ENCODE measurements around the gene KLHL8.
"Not testable (repeated sequence)": the region's sequence is repeated elsewhere in the genome, so short reads cannot be mapped to it uniquely, and the experiment has no call there.

The KLHL8 gene

GRCh38 chr4:87229979-87230378 is 9.6 kb upstream of the KLHL8 start:
- no peak for DNase-seq (ENCODE audit: low spot score)
- TF ChIP-seq CTCF (IDR thresholded peaks at IDR 0.05), result no peak
- H3K27ac ChIP-seq, result no peak overlapping the region
- H3K4me3 ChIP-seq, result no peak overlapping the region

GRCh38 chr4:87228262-87228860 is 7.9 kb upstream of the KLHL8 start:
- no peak for DNase-seq (ENCODE audit: low spot score)
- TF ChIP-seq CTCF (IDR thresholded peaks at IDR 0.05), result no peak
- Histone ChIP-seq H3K4me3 (no peak overlapping the region), H3K27ac (no peak overlapping the region)

- DNase-seq (ENCODE audit: low spot score), result no peak
- Histone ChIP-seq H3K4me3 (no peak overlapping the region), H3K27ac (no peak overlapping the region)
- TF ChIP-seq CTCF (IDR thresholded peaks at IDR 0.05), result no peak
Observed at GRCh38 chr4:87227751-87228151, 7.3 kb upstream of the KLHL8 start.

GRCh38 chr4:87225936-87226335 is 5.5 kb upstream of the KLHL8 start:
- DNase-seq (ENCODE audit: low spot score), result no peak
- TF ChIP-seq CTCF (IDR thresholded peaks at IDR 0.05), result no peak
- Histone ChIP-seq H3K27ac (no peak overlapping the region), H3K4me3 (no peak overlapping the region)

- H3K4me3 ChIP-seq, result no peak overlapping the region
- TF ChIP-seq CTCF (IDR thresholded peaks at IDR 0.05), result no peak
- DNase-seq (ENCODE audit: low spot score), result no peak
- H3K27ac ChIP-seq, result no peak overlapping the region
Observed at GRCh38 chr4:87224141-87224923, 3.9 kb upstream of the KLHL8 start.

- no peak for TF ChIP-seq CTCF (IDR thresholded peaks at IDR 0.05)
- peak overlapping the region; percentile 91 to 94 for H3K27ac ChIP-seq
- DNase-seq (ENCODE audit: low spot score), result no peak
- H3K4me3 ChIP-seq, result peak overlapping the region; percentile 74
Observed at GRCh38 chr4:87219632-87220093, 755 bp downstream of the KLHL8 start.

GRCh38 chr4:87217235-87217763 is 3.1 kb downstream of the KLHL8 start:
- H3K27ac ChIP-seq; DNase-seq (ENCODE audit: low spot score); H3K4me3 ChIP-seq: not testable (repeated sequence)

Data from coronary artery (tissue), 2 donors.